Liver (tissue), 9 donors: ENCODE data around the gene PHLPP1. TPM values are rescaled to one million over a fixed set of nuclear protein-coding genes. Genes with fewer than 3 reads are reported as not detected.
A peak's percentile ranks its signal among the peaks of the same experiment; 100 is the strongest.

Experiments
- DNase-seq: peaks from one replicate; pipeline ENCODE4 v3.0.0-alpha.2; 2017; ENCODE audit warnings: low spot score
- H3K27ac ChIP-seq, 2 donors: one replicate each; pipeline ENCODE4 v1.7.0; 2013; ENCODE audit warnings: inconsistent platforms in 2 of 2, low read length in 2 of 2, control low read depth in 1 of 2, low read depth in 1 of 2, mild to moderate bottlenecking in 1 of 2
- H3K27me3 ChIP-seq, 4 donors: one replicate each; pipeline versions ENCODE4 v1.6.1 to v1.7.0; 2013; ENCODE audit warnings: low read length in 3 of 4, inconsistent platforms in 1 of 4, mild to moderate bottlenecking in 1 of 4, moderate library complexity in 1 of 4; ENCODE audit not compliant: control insufficient read depth in 4 of 4, insufficient read depth in 4 of 4
- H3K36me3 ChIP-seq, 4 donors: one replicate each; pipeline versions ENCODE4 v1.6.1 to v1.7.0; 2013; ENCODE audit warnings: low read length in 3 of 4, mild to moderate bottlenecking in 3 of 4, low read depth in 1 of 4, moderate library complexity in 1 of 4; ENCODE audit not compliant: control insufficient read depth in 4 of 4, insufficient read depth in 3 of 4
- H3K4me1 ChIP-seq, 4 donors: one replicate each; pipeline versions ENCODE4 v1.6.1 to v1.7.0; 2013; ENCODE audit warnings: low read length in 3 of 4, mild to moderate bottlenecking in 3 of 4, moderate library complexity in 1 of 4; ENCODE audit not compliant: control insufficient read depth in 4 of 4, insufficient read depth in 4 of 4
- H3K4me3 ChIP-seq, 3 donors: one replicate each; pipeline versions ENCODE4 v1.6.1 to v1.7.0; 2013; ENCODE audit warnings: low read length in 3 of 3, control low read depth in 1 of 3, low read depth in 1 of 3, mild to moderate bottlenecking in 1 of 3
- H3K9ac ChIP-seq, 2 donors: one replicate each; pipeline ENCODE4 v1.7.0; 2013; ENCODE audit warnings: low read length in 2 of 2, mild to moderate bottlenecking in 2 of 2, moderate library complexity in 2 of 2, control low read depth in 1 of 2, low read depth in 1 of 2
- H3K9me3 ChIP-seq, 4 donors: one replicate each; pipeline versions ENCODE4 v1.6.1 to v1.7.0; 2013; ENCODE audit warnings: low read length in 3 of 4; ENCODE audit not compliant: control insufficient read depth in 4 of 4
- EGR1 ChIP-seq, 2 donors: IDR thresholded peaks; 2 replicates each; pipeline ENCODE4 v1.6.1; 2016 to 2018; ENCODE audit warnings: antibody characterized with exemption in 2 of 2, low read depth in 2 of 2
- FOXA1 ChIP-seq: IDR thresholded peaks from 2 replicates; pipeline ENCODE4 v1.6.1; 2016; ENCODE audit warnings: antibody characterized with exemption
- FOXA2 ChIP-seq: IDR thresholded peaks from 2 replicates; pipeline ENCODE4 v1.6.1; 2016; ENCODE audit warnings: antibody characterized with exemption
- GABPA ChIP-seq, 2 donors: IDR thresholded peaks in 1 of 2; conservative IDR thresholded peaks in 1 of 2; 2 replicates each; pipeline ENCODE4 v1.6.1; 2016; ENCODE audit warnings: antibody characterized with exemption in 2 of 2, mild to moderate bottlenecking in 1 of 2, moderate library complexity in 1 of 2
- HNF4A ChIP-seq, 2 donors: conservative IDR thresholded peaks; 2 replicates each; pipeline ENCODE4 v1.6.1; 2016; ENCODE audit warnings: antibody characterized with exemption in 2 of 2, mild to moderate bottlenecking in 2 of 2
- HNF4G ChIP-seq: IDR thresholded peaks from 2 replicates; pipeline ENCODE4 v1.6.1; 2016; ENCODE audit warnings: antibody characterized with exemption
- JUND ChIP-seq, 2 donors: IDR thresholded peaks; 2 replicates each; pipeline ENCODE4 v1.6.1; 2016; ENCODE audit warnings: antibody characterized with exemption in 2 of 2
- NR2F2 ChIP-seq: IDR thresholded peaks from 2 replicates; pipeline ENCODE4 v1.6.1; 2016; ENCODE audit warnings: antibody characterized with exemption
- RAD21 ChIP-seq, 2 donors: IDR thresholded peaks; 2 replicates each; pipeline ENCODE4 v1.6.1; 2016; ENCODE audit warnings: antibody characterized with exemption in 2 of 2, mild to moderate bottlenecking in 2 of 2
- RXRA ChIP-seq, 2 donors: IDR thresholded peaks; 2 replicates each; pipeline ENCODE4 v1.6.1; 2017 to 2018; ENCODE audit warnings: antibody characterized with exemption in 2 of 2, mild to moderate bottlenecking in 1 of 2
- SP1 ChIP-seq: IDR thresholded peaks from 2 replicates; pipeline ENCODE4 v1.6.1; 2018; ENCODE audit warnings: antibody characterized with exemption, mild to moderate bottlenecking
- TAF1 ChIP-seq: conservative IDR thresholded peaks from 2 replicates; pipeline ENCODE4 v1.6.1; 2016; ENCODE audit warnings: antibody characterized with exemption, mild to moderate bottlenecking
- YY1 ChIP-seq: IDR thresholded peaks from 2 replicates; pipeline ENCODE4 v1.6.1; 2016; ENCODE audit warnings: antibody characterized with exemption, mild to moderate bottlenecking
- WGBS: extraction: QIAGEN DNeasy Blood & Tissue Kit; methylation state at CpG from one replicate; pipeline ENCODE4 v1.1.7; 2013; 5-methylcytosine and 5-hydroxymethylcytosine counted together
- polyA plus RNA-seq, 2 donors: library from polyadenylated mRNA; stranded (reverse) in 1 of 2; unstranded in 1 of 2; fragments of 200-250 nt in 1 of 2; fragments of >200 nt in 1 of 2; fragmentation: Nextera tagmentation in 1 of 2; extraction: Ambion mirVana in 1 of 2; gene quantifications; one replicate each; pipeline versions ENCODE4 v1.2.1 to v1.2.3, GENCODE V29; 2013 to 2015
- total RNA-seq, 2 donors: library from RNA; depleted of rRNA; stranded (reverse); fragments of >200 nt; gene quantifications; one replicate each; pipeline ENCODE4 v1.2.3, GENCODE V29; 2014
- TF ChIP-seq, protein P1 (sequence below): IDR thresholded peaks from 2 replicates; pipeline ENCODE4 v1.6.1; 2016; ENCODE audit warnings: antibody characterized with exemption, mild to moderate bottlenecking
- TF ChIP-seq, protein P2 (sequence below): IDR thresholded peaks from 2 replicates; pipeline ENCODE4 v1.6.1; 2016; ENCODE audit warnings: antibody characterized with exemption
- TF ChIP-seq, protein P3 (sequence below): IDR thresholded peaks from 2 replicates; pipeline ENCODE4 v1.6.1; 2016; ENCODE audit warnings: antibody characterized with exemption
- TF ChIP-seq, protein P4 (sequence below): fragments of 150-350 bp; IDR thresholded peaks from 2 replicates; pipeline ENCODE4 v1.5.1; 2017; ENCODE audit warnings: improper control_type of control experiment, low read depth, low read length; ENCODE audit not compliant: missing input control
- TF ChIP-seq, protein P5 (sequence below): IDR thresholded peaks from 2 replicates; pipeline ENCODE4 v1.6.1; 2016; ENCODE audit warnings: antibody characterized with exemption
- donor health status: healthy.
- donor health status: healthy.
- donor health status: healthy.
- donor health status: healthy.
- donor health status: healthy.

The PHLPP1 gene
- total and polyA plus RNA-seq, 4 donors, result 4.2 to 14.5 (median 8.6) TPM

DNA sequence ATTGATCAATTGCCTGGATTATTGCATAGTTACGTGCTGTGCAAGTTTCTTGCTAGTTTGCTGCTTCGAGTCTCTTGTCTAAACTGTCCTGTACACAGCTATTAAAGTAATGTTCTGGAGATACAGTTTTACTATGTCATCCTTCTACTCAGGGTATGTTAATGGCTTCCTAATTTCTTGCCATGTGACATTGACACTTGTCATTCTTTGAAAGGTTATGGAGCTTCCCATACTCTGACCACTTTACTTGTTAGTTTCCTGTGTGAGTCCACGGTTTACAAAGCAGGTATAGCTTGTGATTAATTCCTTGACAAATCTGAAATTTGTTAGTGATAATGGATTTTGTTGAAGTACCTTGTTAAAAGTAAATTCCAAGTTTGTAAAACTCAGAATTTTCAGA lies 80.5 kb downstream of the PHLPP1 start:
- TF ChIP-seq, protein P1, sequence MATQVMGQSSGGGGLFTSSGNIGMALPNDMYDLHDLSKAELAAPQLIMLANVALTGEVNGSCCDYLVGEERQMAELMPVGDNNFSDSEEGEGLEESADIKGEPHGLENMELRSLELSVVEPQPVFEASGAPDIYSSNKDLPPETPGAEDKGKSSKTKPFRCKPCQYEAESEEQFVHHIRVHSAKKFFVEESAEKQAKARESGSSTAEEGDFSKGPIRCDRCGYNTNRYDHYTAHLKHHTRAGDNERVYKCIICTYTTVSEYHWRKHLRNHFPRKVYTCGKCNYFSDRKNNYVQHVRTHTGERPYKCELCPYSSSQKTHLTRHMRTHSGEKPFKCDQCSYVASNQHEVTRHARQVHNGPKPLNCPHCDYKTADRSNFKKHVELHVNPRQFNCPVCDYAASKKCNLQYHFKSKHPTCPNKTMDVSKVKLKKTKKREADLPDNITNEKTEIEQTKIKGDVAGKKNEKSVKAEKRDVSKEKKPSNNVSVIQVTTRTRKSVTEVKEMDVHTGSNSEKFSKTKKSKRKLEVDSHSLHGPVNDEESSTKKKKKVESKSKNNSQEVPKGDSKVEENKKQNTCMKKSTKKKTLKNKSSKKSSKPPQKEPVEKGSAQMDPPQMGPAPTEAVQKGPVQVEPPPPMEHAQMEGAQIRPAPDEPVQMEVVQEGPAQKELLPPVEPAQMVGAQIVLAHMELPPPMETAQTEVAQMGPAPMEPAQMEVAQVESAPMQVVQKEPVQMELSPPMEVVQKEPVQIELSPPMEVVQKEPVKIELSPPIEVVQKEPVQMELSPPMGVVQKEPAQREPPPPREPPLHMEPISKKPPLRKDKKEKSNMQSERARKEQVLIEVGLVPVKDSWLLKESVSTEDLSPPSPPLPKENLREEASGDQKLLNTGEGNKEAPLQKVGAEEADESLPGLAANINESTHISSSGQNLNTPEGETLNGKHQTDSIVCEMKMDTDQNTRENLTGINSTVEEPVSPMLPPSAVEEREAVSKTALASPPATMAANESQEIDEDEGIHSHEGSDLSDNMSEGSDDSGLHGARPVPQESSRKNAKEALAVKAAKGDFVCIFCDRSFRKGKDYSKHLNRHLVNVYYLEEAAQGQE, result no peak
- peaks cover 7 to 47% (median 16%) of the 10 kb centered on the region in 4 donors for H3K4me1 ChIP-seq
- 76% methylated on average over 3 of the region's 3 CpGs for WGBS
- no peaks in the 10 kb centered on the region for H3K9me3 ChIP-seq
- no peaks in the 10 kb centered on the region for H3K36me3 ChIP-seq
- H3K9ac ChIP-seq, result no peak overlapping the region
- H3K27me3 ChIP-seq, result no peaks in the 10 kb centered on the region
- H3K27ac ChIP-seq, result no peak overlapping the region
- no peak for DNase-seq
- no peak overlapping the region for H3K4me3 ChIP-seq

DNA sequence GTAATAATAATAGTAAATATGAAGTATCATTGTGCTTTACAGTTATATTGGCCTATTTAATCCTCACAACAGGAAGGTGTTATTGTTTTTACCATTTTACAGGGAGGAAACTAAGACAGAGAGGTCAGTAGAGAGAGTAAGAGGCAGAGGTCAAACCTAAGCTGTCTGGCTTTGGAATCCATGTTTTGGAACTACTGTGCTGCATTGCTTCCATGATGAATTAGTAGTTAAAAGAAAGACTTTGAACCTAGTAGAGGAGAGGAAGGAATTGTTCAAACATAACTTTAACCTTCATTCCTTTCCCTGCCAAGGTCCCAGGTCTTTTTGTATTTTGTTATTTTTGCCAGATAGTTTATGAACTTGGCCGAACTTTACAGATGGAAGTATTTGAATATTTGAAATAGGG lies 80.9 kb downstream of the PHLPP1 start:
- no peak overlapping the region for H3K4me3 ChIP-seq
- 29% methylated on average over 1 of the region's 1 CpG for WGBS
- peak; percentile 85 for TF ChIP-seq HNF4G
- TF ChIP-seq RXRA (IDR thresholded peaks at IDR 0.05), result peak; percentile 86 to 87
- TF ChIP-seq, protein P2, sequence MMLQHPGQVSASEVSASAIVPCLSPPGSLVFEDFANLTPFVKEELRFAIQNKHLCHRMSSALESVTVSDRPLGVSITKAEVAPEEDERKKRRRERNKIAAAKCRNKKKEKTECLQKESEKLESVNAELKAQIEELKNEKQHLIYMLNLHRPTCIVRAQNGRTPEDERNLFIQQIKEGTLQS, result no peak
- TF ChIP-seq FOXA2, result no peak
- TF ChIP-seq, protein P3, sequence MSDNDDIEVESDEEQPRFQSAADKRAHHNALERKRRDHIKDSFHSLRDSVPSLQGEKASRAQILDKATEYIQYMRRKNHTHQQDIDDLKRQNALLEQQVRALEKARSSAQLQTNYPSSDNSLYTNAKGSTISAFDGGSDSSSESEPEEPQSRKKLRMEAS, result peak; percentile 44
- TF ChIP-seq, protein P4, sequence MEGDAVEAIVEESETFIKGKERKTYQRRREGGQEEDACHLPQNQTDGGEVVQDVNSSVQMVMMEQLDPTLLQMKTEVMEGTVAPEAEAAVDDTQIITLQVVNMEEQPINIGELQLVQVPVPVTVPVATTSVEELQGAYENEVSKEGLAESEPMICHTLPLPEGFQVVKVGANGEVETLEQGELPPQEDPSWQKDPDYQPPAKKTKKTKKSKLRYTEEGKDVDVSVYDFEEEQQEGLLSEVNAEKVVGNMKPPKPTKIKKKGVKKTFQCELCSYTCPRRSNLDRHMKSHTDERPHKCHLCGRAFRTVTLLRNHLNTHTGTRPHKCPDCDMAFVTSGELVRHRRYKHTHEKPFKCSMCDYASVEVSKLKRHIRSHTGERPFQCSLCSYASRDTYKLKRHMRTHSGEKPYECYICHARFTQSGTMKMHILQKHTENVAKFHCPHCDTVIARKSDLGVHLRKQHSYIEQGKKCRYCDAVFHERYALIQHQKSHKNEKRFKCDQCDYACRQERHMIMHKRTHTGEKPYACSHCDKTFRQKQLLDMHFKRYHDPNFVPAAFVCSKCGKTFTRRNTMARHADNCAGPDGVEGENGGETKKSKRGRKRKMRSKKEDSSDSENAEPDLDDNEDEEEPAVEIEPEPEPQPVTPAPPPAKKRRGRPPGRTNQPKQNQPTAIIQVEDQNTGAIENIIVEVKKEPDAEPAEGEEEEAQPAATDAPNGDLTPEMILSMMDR, result no peak
- TF ChIP-seq FOXA1, result no peak
- TF ChIP-seq GABPA (IDR thresholded peaks at IDR 0.05 in 1 of 2, conservative IDR thresholded peaks at IDR 0.05 in 1 of 2), result no peak
- TF ChIP-seq, protein P5, sequence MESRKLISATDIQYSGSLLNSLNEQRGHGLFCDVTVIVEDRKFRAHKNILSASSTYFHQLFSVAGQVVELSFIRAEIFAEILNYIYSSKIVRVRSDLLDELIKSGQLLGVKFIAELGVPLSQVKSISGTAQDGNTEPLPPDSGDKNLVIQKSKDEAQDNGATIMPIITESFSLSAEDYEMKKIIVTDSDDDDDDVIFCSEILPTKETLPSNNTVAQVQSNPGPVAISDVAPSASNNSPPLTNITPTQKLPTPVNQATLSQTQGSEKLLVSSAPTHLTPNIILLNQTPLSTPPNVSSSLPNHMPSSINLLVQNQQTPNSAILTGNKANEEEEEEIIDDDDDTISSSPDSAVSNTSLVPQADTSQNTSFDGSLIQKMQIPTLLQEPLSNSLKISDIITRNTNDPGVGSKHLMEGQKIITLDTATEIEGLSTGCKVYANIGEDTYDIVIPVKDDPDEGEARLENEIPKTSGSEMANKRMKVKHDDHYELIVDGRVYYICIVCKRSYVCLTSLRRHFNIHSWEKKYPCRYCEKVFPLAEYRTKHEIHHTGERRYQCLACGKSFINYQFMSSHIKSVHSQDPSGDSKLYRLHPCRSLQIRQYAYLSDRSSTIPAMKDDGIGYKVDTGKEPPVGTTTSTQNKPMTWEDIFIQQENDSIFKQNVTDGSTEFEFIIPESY, result no peak
- TF ChIP-seq SP1, result peak; percentile 84
- peak; percentile 91 to 92 for TF ChIP-seq HNF4A (conservative IDR thresholded peaks at IDR 0.05)
- TF ChIP-seq TAF1, result no peak
- peak; percentile 97 for TF ChIP-seq YY1
- TF ChIP-seq, protein P1, result peak; percentile 37
- TF ChIP-seq EGR1 (IDR thresholded peaks at IDR 0.05; ENCODE audit: low read depth in 2 of 2), result peak in 1 of 2 donors; percentile 41
- TF ChIP-seq RAD21 (IDR thresholded peaks at IDR 0.05), result peak; percentile 48 to 49
- peak; percentile 49 for TF ChIP-seq NR2F2
- TF ChIP-seq JUND (IDR thresholded peaks at IDR 0.05), result peak; percentile 38 to 68
- H3K36me3 ChIP-seq, result no peaks in the 10 kb centered on the region
- peak overlapping the region in 1 of 2 donors; percentile 11 for H3K27ac ChIP-seq
- DNase-seq, result no peak
- H3K27me3 ChIP-seq, result no peaks in the 10 kb centered on the region
- no peaks in the 10 kb centered on the region for H3K9me3 ChIP-seq
- H3K4me1 ChIP-seq, result peaks cover 6 to 47% (median 16%) of the 10 kb centered on the region in 4 donors
- no peak overlapping the region for H3K9ac ChIP-seq
